Pancreas (tissue), 10 donors: ENCODE data around the gene DRD4. TPM values are rescaled to one million over a fixed set of nuclear protein-coding genes. Genes with fewer than 3 reads are reported as not detected.

Experiments used
- ATAC-seq, 4 donors: fragments of 200-7000 bp; cut with Tn5 transposase; one replicate each; pipeline versions ENCODE4 v1.8.0 to v1.9.1; 2020; ENCODE audit warnings: mild to moderate bottlenecking in 4 of 4, moderate library complexity in 4 of 4
- DNase-seq, 6 donors: peaks; one replicate each; pipeline ENCODE4 v3.0.0-alpha.2; 2020
- FAIRE-seq: peaks from 2 replicates; lab custom pipeline; 2012; peaks lifted over from hg19 to GRCh38; lab: Jason Lieb, UNC
- H3K27ac ChIP-seq, 4 donors: fragments of 200-600 bp; sonication (generic); 1 replicate in 3 of 4; 2 replicates in 1 of 4; pipeline versions ENCODE4 v1.5.0 to v1.8.0; 2020
- H3K27me3 ChIP-seq, 4 donors: fragments of 200-600 bp; one replicate each; pipeline ENCODE4 v1.8.0; 2021
- H3K36me3 ChIP-seq, 3 donors: fragments of 200-600 bp; sonication (generic) in 1 of 3; one replicate each; pipeline versions ENCODE4 v1.5.0 to v1.8.0; 2020 to 2021
- H3K4me1 ChIP-seq, 3 donors: fragments of 200-600 bp; one replicate each; pipeline ENCODE4 v1.8.0; 2021
- H3K4me3 ChIP-seq, 4 donors: fragments of 200-600 bp; sonication (generic) in 2 of 4; one replicate each; pipeline versions ENCODE4 v1.5.0 to v1.8.0; 2020 to 2021
- H3K9me3 ChIP-seq, 4 donors: fragments of 200-600 bp; one replicate each; pipeline ENCODE4 v1.8.0; 2021
- WGBS, 2 donors: extraction: QIAGEN DNeasy Blood & Tissue Kit; methylation state at CpG; one replicate each; pipeline ENCODE4 v1.1.7; 2013; 5-methylcytosine and 5-hydroxymethylcytosine counted together
- intact Hi-C, 3 donors: fragments of 100-400 bp; cut with DNase I; formaldehyde crosslinking; loops; one replicate each; pipeline versions ENCODE4 v1.11.1 to v1.14.2; 2022
- polyA plus RNA-seq, 2 donors: library from polyadenylated mRNA; stranded (reverse); fragments of 200-250 nt; gene quantifications; one replicate each; pipeline ENCODE4 v1.2.3, GENCODE V29; 2013
- total RNA-seq, 6 donors: library from RNA; stranded (reverse); fragmentation: NEBNext Ultra II Directional in 4 of 6; extraction: Animal tissue kit (Norgen Biotek cat#: 25700) in 4 of 6; gene quantifications; one replicate each; pipeline versions ENCODE4 v1.2.1 to v1.2.4, GENCODE V29; 2021 to 2023
- TF ChIP-seq, protein P1 (sequence below), 4 donors: fragments of 200-600 bp; sonication (generic) in 3 of 4; IDR thresholded peaks; one replicate each; pipeline versions ENCODE4 v1.5.0 to v1.8.0; 2021; ENCODE audit warnings: antibody characterized with exemption in 4 of 4
- donor health status: healthy with polysubstance abuse.
- donor health status: DM: no; HTN: no; CAD: no; lungs with moderate emphysema.
- donor health status: DM: no; HTN: no; CAD: no.
- donor health status: control.
- donor health status: control.
- donor health status: Bipolar disorder and iron deficiency.
- donor health status: DM: yes; HTN: yes; CAD: no.
- donor health status: DM: no; HTN: no; CAD: no.
- donor health status: DM: no; HTN: no; CAD: no.
- donor health status: DM: yes; HTN: yes; CAD: no.

DRD4 gene
- total and polyA plus RNA-seq, 8 donors = 0.28 to 2.4 (median 0.79) TPM

DNA sequence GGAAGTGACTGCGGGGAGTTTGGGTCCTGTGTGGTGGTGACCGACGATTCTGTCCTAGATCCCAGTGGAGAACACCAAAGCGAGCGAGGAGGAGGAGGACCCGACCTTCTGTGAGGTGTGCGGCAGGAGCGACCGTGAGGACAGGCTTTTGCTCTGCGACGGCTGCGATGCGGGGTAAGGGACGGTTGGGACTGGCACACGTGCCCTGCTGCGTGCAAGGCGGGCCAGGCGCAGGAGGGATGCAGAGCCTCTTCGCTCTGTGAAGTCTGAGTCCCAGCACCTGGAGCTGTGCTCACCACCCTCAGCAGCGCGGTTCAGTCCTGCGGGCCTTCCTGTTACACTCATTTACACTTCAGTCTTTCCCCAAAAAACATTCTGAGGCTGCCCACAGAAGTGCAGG lies 44.6 kb upstream of the DRD4 start:
- TF ChIP-seq, protein P1, sequence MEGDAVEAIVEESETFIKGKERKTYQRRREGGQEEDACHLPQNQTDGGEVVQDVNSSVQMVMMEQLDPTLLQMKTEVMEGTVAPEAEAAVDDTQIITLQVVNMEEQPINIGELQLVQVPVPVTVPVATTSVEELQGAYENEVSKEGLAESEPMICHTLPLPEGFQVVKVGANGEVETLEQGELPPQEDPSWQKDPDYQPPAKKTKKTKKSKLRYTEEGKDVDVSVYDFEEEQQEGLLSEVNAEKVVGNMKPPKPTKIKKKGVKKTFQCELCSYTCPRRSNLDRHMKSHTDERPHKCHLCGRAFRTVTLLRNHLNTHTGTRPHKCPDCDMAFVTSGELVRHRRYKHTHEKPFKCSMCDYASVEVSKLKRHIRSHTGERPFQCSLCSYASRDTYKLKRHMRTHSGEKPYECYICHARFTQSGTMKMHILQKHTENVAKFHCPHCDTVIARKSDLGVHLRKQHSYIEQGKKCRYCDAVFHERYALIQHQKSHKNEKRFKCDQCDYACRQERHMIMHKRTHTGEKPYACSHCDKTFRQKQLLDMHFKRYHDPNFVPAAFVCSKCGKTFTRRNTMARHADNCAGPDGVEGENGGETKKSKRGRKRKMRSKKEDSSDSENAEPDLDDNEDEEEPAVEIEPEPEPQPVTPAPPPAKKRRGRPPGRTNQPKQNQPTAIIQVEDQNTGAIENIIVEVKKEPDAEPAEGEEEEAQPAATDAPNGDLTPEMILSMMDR (IDR thresholded peaks at IDR 0.05) = no peak
- Histone ChIP-seq H3K36me3 (peaks cover 0 to 59% (median 22%) of the 10 kb centered on the region in 3 donors), H3K27ac (no peak overlapping the region), H3K4me3 (no peak overlapping the region), H3K4me1 (no peaks in the 10 kb centered on the region), H3K27me3 (no peaks in the 10 kb centered on the region), H3K9me3 (no peaks in the 10 kb centered on the region)
- FAIRE-seq (no peak), DNase-seq (no peak), ATAC-seq (no peak)
- WGBS, 2 donors = 96% methylated on average over 22 of the region's 22 CpGs
- intact Hi-C loops = no loop called here

DNA sequence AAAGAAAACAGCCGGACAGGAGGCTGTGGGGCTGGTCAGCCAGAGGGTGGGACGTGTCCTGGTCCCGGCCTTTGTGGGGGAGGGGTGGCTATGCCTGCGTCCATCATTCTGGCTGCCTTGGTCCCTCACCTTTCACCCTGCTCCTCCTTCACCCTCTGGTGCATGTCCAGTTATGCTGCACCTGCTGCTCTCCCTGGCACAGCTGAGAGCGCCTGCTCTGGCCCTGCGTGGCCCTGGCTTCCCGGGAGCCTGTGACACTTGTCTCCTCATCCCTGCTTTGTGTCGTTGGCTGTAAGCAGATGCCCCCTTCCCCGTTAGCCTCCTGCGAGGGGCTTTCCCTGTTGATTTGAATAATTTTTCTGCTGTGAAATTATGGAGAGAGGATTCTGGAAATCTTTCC lies 44.2 kb upstream of the DRD4 start:
- TF ChIP-seq, protein P1 (IDR thresholded peaks at IDR 0.05) = no peak
- H3K27ac ChIP-seq = no peak overlapping the region
- 90 to 94% methylated on average over 10 of the region's 10 CpGs for WGBS, 2 donors
- DNase-seq = no peak
- intact Hi-C loops = no loop called here
- H3K36me3 ChIP-seq = peaks cover 0 to 61% (median 21%) of the 10 kb centered on the region in 3 donors
- no peaks in the 10 kb centered on the region for H3K9me3 ChIP-seq
- no peaks in the 10 kb centered on the region for H3K27me3 ChIP-seq
- no peak for ATAC-seq
- no peak for FAIRE-seq
- H3K4me1 ChIP-seq = no peaks in the 10 kb centered on the region
- H3K4me3 ChIP-seq = no peak overlapping the region

DNA sequence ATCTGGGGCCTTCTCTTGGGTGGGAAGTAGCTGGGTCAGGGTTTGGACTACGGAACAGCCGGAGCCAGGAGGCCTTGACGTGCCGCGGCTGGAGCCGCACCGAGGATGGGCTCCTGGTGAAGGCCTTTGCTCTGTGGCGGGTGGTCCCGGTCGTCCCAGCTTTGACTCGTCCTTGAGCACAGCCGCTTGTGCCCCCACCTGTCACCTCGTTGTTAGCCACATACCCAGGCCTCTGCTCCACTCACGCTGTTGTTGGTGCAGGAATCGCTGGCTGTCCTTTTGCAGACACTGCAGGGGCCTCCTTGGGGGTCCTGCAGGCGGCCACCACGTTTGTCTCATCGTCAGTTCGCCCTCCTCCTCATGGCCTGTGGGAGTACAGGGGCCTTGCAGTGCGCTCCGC lies 43.7 kb upstream of the DRD4 start:
- Histone ChIP-seq H3K27ac (no peak overlapping the region), H3K4me3 (no peak overlapping the region), H3K9me3 (no peaks in the 10 kb centered on the region), H3K4me1 (no peaks in the 10 kb centered on the region), H3K36me3 (peaks cover 0 to 65% (median 16%) of the 10 kb centered on the region in 3 donors), H3K27me3 (no peaks in the 10 kb centered on the region)
- ATAC-seq (no peak), DNase-seq (no peak), FAIRE-seq (no peak)
- TF ChIP-seq, protein P1 (IDR thresholded peaks at IDR 0.05) = no peak
- WGBS, 2 donors = 91% methylated on average over 21 of the region's 21 CpGs
- intact Hi-C loops = no loop called here

DNA sequence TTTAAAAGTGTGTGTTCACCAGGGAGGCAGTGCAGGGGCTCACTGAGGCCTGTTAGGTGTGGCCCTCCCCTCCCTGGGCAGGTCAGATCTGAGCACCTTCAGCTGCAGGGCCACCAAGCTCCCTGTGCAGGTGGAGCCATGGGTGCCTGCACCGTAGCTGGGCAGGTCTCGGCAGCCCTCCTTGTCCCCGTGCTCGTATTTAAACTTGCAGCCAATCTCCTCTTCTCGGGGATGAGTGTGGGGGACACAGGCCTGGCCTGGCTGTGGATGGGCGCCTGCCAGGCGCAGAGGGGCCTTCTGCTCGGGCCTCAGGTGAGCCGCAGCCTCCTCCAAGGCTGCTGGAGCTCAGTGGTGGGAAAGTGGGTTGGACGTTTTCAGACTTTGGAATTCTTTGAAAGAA lies 41.7 kb upstream of the DRD4 start:
- Histone ChIP-seq H3K4me3 (no peak overlapping the region), H3K36me3 (peaks cover 0 to 76% (median 24%) of the 10 kb centered on the region in 3 donors), H3K27ac (no peak overlapping the region), H3K9me3 (no peaks in the 10 kb centered on the region), H3K27me3 (no peaks in the 10 kb centered on the region), H3K4me1 (no peaks in the 10 kb centered on the region)
- WGBS, 2 donors = 92 to 94% methylated on average over 10 of the region's 10 CpGs
- intact Hi-C loops = no loop called here
- no peak for FAIRE-seq
- DNase-seq = peak in 1 of 6 donors; percentile 36
- TF ChIP-seq, protein P1 (IDR thresholded peaks at IDR 0.05) = no peak
- no peak for ATAC-seq

DNA sequence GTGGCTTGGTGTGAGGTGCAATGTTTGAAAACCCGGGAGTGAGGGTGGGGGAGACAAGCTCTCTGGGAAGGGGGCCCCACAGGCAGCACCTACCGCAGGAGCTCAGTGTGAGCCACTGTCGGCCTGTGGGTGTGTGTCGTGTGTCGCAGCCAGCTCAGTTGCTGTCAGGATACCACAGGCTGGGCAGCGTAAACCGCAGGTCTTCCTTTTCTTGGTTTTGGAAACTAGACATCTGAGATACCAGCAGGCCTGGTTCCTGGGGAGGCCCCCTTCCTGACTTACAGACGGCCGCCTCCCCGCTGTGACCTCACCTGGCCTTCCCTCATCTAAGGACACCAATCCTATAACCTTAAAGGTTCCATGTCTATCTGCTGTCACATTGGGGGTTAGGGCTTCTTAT lies 40.7 kb upstream of the DRD4 start:
- no peak for FAIRE-seq
- H3K36me3 ChIP-seq = peaks cover 0 to 69% (median 24%) of the 10 kb centered on the region in 3 donors
- no peak for ATAC-seq

More for the DNA sequence above, 40.7 kb upstream of the DRD4 start:
- peak in 1 of 6 donors; percentile 34 for DNase-seq
- no peak overlapping the region for H3K27ac ChIP-seq
- TF ChIP-seq, protein P1 (IDR thresholded peaks at IDR 0.05) = no peak
- H3K9me3 ChIP-seq = no peaks in the 10 kb centered on the region
- WGBS, 2 donors = 90 to 98% methylated on average over 10 of the region's 10 CpGs
- H3K4me1 ChIP-seq = no peaks in the 10 kb centered on the region
- H3K4me3 ChIP-seq = no peak overlapping the region
- H3K27me3 ChIP-seq = no peaks in the 10 kb centered on the region
- intact Hi-C loops = no loop called here
